ENCODE results near the gene HNRNPL. TPM values are rescaled to one million over a fixed set of nuclear protein-coding genes. Genes with fewer than 3 reads are reported as not detected.
A peak's percentile ranks its signal among the peaks of the same experiment; 100 is the strongest.

HNRNPL gene
- total and polyA plus RNA-seq, 9 of the 15 experiments (the other 6 are each of a cell fraction or from before 2014, with no cell fraction given): 39.5 to 610 (median 299) TPM

DNA sequence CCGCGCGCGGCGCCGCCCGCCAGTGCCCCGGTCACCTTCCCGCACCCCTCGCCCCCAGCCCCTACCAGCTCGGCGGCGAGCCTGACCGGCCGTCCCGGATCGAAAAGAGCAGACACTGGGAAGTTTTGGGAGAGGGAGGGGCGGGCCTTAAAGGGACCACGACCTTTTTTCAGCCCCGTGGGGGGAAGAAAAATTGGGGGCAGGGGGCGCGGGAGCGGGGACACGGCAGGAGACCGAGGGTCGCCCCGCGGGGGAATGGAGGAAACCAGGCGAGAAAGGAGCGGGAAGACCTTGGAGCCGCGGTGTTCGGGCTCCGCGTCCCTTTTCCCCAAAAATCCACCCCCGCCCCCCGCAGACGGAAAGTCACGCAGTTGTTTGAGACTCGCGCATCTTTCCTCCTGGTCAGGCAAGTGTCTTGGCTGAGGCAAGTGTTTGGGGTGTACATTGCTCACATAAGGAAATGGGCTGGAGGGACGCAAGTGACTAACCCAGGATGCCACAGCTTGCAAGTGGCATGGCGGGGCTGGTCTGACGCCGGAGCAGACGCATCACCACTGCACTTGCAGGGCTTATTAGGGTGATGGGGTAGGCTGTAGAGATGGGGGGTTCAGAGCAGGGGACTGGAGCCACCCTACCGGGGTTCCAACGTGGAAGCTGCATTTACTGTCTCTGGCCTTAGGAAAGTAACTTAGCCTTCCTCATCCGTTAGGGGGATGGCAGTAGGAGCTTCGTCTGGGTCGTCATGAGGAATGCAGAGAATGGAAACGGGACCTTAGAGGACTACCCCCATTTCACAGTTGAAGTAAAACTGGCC lies 2.7 kb upstream of the HNRNPL start (continued):
- TF ChIP-seq, protein P1, sequence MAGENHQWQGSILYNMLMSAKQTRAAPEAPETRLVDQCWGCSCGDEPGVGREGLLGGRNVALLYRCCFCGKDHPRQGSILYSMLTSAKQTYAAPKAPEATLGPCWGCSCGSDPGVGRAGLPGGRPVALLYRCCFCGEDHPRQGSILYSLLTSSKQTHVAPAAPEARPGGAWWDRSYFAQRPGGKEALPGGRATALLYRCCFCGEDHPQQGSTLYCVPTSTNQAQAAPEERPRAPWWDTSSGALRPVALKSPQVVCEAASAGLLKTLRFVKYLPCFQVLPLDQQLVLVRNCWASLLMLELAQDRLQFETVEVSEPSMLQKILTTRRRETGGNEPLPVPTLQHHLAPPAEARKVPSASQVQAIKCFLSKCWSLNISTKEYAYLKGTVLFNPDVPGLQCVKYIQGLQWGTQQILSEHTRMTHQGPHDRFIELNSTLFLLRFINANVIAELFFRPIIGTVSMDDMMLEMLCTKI (IDR thresholded peaks at IDR 0.05; ENCODE audit: partially characterized antibody): no peak
- TF ChIP-seq, protein P2, sequence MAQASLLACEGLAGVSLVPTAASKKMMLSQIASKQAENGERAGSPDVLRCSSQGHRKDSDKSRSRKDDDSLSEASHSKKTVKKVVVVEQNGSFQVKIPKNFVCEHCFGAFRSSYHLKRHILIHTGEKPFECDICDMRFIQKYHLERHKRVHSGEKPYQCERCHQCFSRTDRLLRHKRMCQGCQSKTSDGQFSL (CRISPR knock-in tag; IDR thresholded peaks at IDR 0.05): no peak
- TF ChIP-seq, protein P2 (tag; IDR thresholded peaks at IDR 0.05): peak in 1 of 2 experiments; percentile 84; a peak in 2 of 4 replicates
- TF ChIP-seq NEUROD1 (IDR thresholded peaks at IDR 0.05; ENCODE audit: borderline replicate concordance, low read depth, low read length, partially characterized antibody) (peak; percentile 13), DIDO1 (tag; IDR thresholded peaks at IDR 0.05; ENCODE audit: low read depth) (no peak), ZEB2 (IDR thresholded peaks at IDR 0.05) (no peak), RBBP5 (IDR thresholded peaks at IDR 0.05; ENCODE audit: borderline replicate concordance, insufficient read depth, low read length, poor library complexity, severe bottlenecking) (peak; percentile 37), XRCC5 (IDR thresholded peaks at IDR 0.05; ENCODE audit: low read depth, low read length) (0 out of 2 replicates have a peak, but pooled peaks have one; percentile 31), SREBF1 (IDR thresholded peaks at IDR 0.05; ENCODE audit: borderline replicate concordance, low read depth, low read length) (0 out of 2 replicates have a peak, but pooled peaks have one; percentile 38), ZNF3 (CRISPR knock-in tag; IDR thresholded peaks at IDR 0.05) (no peak), TOE1 (IDR thresholded peaks at IDR 0.05; ENCODE audit: borderline replicate concordance) (0 out of 2 replicates have a peak, but pooled peaks have one; percentile 39), TOE1 (CRISPR knock-in tag; IDR thresholded peaks at IDR 0.05; ENCODE audit: borderline replicate concordance, low read depth) (0 out of 2 replicates have a peak, but pooled peaks have one; percentile 22)
- TF ChIP-seq, protein P3, sequence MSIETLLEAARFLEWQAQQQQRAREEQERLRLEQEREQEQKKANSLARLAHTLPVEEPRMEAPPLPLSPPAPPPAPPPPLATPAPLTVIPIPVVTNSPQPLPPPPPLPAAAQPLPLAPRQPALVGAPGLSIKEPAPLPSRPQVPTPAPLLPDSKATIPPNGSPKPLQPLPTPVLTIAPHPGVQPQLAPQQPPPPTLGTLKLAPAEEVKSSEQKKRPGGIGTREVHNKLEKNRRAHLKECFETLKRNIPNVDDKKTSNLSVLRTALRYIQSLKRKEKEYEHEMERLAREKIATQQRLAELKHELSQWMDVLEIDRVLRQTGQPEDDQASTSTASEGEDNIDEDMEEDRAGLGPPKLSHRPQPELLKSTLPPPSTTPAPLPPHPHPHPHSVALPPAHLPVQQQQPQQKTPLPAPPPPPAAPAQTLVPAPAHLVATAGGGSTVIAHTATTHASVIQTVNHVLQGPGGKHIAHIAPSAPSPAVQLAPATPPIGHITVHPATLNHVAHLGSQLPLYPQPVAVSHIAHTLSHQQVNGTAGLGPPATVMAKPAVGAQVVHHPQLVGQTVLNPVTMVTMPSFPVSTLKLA (conservative IDR thresholded peaks at IDR 0.05): 0 out of 4 replicates have a peak, but pooled peaks of 1 of the 2 experiments have one; percentile 33
- TF ChIP-seq, protein P4, sequence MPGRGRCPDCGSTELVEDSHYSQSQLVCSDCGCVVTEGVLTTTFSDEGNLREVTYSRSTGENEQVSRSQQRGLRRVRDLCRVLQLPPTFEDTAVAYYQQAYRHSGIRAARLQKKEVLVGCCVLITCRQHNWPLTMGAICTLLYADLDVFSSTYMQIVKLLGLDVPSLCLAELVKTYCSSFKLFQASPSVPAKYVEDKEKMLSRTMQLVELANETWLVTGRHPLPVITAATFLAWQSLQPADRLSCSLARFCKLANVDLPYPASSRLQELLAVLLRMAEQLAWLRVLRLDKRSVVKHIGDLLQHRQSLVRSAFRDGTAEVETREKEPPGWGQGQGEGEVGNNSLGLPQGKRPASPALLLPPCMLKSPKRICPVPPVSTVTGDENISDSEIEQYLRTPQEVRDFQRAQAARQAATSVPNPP (IDR thresholded peaks at IDR 0.05; ENCODE audit: borderline replicate concordance, insufficient read depth, insufficient read length): no peak
- TF ChIP-seq, protein P5, sequence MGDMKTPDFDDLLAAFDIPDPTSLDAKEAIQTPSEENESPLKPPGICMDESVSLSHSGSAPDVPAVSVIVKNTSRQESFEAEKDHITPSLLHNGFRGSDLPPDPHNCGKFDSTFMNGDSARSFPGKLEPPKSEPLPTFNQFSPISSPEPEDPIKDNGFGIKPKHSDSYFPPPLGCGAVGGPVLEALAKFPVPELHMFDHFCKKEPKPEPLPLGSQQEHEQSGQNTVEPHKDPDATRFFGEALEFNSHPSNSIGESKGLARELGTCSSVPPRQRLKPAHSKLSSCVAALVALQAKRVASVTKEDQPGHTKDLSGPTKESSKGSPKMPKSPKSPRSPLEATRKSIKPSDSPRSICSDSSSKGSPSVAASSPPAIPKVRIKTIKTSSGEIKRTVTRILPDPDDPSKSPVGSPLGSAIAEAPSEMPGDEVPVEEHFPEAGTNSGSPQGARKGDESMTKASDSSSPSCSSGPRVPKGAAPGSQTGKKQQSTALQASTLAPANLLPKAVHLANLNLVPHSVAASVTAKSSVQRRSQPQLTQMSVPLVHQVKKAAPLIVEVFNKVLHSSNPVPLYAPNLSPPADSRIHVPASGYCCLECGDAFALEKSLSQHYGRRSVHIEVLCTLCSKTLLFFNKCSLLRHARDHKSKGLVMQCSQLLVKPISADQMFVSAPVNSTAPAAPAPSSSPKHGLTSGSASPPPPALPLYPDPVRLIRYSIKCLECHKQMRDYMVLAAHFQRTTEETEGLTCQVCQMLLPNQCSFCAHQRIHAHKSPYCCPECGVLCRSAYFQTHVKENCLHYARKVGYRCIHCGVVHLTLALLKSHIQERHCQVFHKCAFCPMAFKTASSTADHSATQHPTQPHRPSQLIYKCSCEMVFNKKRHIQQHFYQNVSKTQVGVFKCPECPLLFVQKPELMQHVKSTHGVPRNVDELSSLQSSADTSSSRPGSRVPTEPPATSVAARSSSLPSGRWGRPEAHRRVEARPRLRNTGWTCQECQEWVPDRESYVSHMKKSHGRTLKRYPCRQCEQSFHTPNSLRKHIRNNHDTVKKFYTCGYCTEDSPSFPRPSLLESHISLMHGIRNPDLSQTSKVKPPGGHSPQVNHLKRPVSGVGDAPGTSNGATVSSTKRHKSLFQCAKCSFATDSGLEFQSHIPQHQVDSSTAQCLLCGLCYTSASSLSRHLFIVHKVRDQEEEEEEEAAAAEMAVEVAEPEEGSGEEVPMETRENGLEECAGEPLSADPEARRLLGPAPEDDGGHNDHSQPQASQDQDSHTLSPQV (IDR thresholded peaks at IDR 0.05): peak; percentile 25; the same call in 1 of the 2 replicates
